ENCODE results near the gene DAW1.

The DAW1 gene
- long read RNA-seq, result 0 reads

DNA sequence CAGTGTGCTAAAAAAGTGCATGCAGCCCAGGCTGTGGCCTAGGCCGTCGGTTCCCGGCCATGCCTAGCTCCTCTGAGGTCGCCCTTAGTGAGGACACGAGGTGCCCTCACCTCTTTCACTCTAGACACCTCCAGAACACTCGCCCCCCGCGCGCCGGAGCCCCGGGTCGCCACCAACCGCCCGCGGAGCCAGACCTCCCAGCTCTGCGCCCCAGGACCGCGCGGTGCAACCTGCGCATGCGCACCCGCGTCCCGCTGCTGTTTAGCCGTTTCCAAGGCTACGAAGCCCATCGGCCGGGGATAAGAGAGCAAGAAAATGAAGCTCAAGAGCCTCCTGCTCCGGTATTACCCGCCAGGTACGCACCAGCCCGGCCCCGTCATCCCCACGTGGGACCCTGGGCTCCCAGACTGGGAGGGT lies at the start of gene DAW1:
TSS of gene DAW1 (plus strand) at position 257 of the 417 bp plus-strand sequence. CDS start at position 316, 59 bp downstream.
- TF ChIP-seq POLR2AphosphoS5 (IDR thresholded peaks at IDR 0.05; ENCODE audit: low read depth) (no peak), GABPA (IDR thresholded peaks at IDR 0.05; ENCODE audit: low read depth) (no peak), REST (IDR thresholded peaks at IDR 0.05; ENCODE audit: insufficient replicate concordance, low read depth) (no peak), SPI1 (IDR thresholded peaks at IDR 0.05; ENCODE audit: borderline replicate concordance, low read depth) (no peak), CTCF (IDR thresholded peaks at IDR 0.05; ENCODE audit: insufficient read depth, low read length) (no peak)
- Histone ChIP-seq H3K4me3 (replicated peaks; ENCODE audit: insufficient read depth, low read length) (no peak within 1 kb of the TSS; the same call in 1 of the 2 replicates), H3K27ac (replicated peaks) (no peak within 1 kb of the TSS), H3K27me3 (ENCODE audit: insufficient read depth, poor library complexity, severe bottlenecking) (peaks cover 3% of the 10 kb centered on the region)
- no peak for DNase-seq (ENCODE audit: low read depth in 1 of 2, low spot score in 1 of 2)

GRCh38 chr2:227822416-227823003 lies 48.9 kb upstream of the DAW1 start:
- Histone ChIP-seq H3K27me3 (ENCODE audit: insufficient read depth, poor library complexity, severe bottlenecking) (no peaks in the 10 kb centered on the region), H3K27ac (replicated peaks) (no peak overlapping the region), H3K4me3 (replicated peaks; ENCODE audit: insufficient read depth, low read length) (no peak overlapping the region)
- TF ChIP-seq POLR2AphosphoS5 (IDR thresholded peaks at IDR 0.05; ENCODE audit: low read depth) (no peak), SPI1 (IDR thresholded peaks at IDR 0.05; ENCODE audit: borderline replicate concordance, low read depth) (0 out of 2 replicates have a peak, but pooled peaks have one; percentile 8)
- DNase-seq (ENCODE audit: low read depth in 1 of 2, low spot score in 1 of 2), result no peak

GRCh38 chr2:227823922-227824321 lies 47.5 kb upstream of the DAW1 start:
- Histone ChIP-seq H3K4me3 (replicated peaks; ENCODE audit: insufficient read depth, low read length) (no peak overlapping the region), H3K27ac (replicated peaks) (no peak overlapping the region), H3K27me3 (ENCODE audit: insufficient read depth, poor library complexity, severe bottlenecking) (no peaks in the 10 kb centered on the region)
- no peak for DNase-seq (ENCODE audit: low read depth in 1 of 2, low spot score in 1 of 2)
- TF ChIP-seq SPI1 (IDR thresholded peaks at IDR 0.05; ENCODE audit: borderline replicate concordance, low read depth), result no peak
- TF ChIP-seq POLR2AphosphoS5 (IDR thresholded peaks at IDR 0.05; ENCODE audit: low read depth), result no peak
- TF ChIP-seq GABPA (IDR thresholded peaks at IDR 0.05; ENCODE audit: low read depth), result no peak
- TF ChIP-seq REST (IDR thresholded peaks at IDR 0.05; ENCODE audit: insufficient replicate concordance, low read depth), result no peak
- no peak for TF ChIP-seq CTCF (IDR thresholded peaks at IDR 0.05; ENCODE audit: insufficient read depth, low read length)

DNA sequence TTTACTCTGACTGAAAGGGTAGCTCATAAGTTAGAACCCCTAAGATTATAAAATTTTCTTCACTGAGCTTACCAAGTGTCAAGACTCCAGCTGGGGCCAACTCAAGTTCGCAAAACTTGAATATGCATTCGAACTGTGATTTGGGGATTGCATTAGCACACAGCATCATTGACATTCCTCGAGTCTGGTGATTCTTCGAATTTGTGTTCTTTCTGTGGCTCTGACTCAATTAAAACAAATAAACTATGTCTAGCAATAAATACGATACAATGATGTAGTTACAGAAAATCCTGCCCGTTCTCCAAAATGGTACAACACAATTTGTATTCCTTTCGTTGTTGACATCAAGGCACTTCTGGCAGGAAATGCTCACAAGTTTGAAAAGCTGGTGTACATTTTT lies 46.7 kb upstream of the DAW1 start:
- no peak overlapping the region for H3K27ac ChIP-seq (replicated peaks)
- TF ChIP-seq SPI1 (IDR thresholded peaks at IDR 0.05; ENCODE audit: borderline replicate concordance, low read depth) (no peak), CTCF (IDR thresholded peaks at IDR 0.05; ENCODE audit: insufficient read depth, low read length) (no peak), REST (IDR thresholded peaks at IDR 0.05; ENCODE audit: insufficient replicate concordance, low read depth) (no peak), GABPA (IDR thresholded peaks at IDR 0.05; ENCODE audit: low read depth) (no peak), POLR2AphosphoS5 (IDR thresholded peaks at IDR 0.05; ENCODE audit: low read depth) (no peak)
- no peak overlapping the region for H3K4me3 ChIP-seq (replicated peaks; ENCODE audit: insufficient read depth, low read length)
- DNase-seq (ENCODE audit: low read depth in 1 of 2, low spot score in 1 of 2), result no peak
- no peaks in the 10 kb centered on the region for H3K27me3 ChIP-seq (ENCODE audit: insufficient read depth, poor library complexity, severe bottlenecking)

Measured in HL-60 (cell line).